Breast epithelium (tissue), 3 donors: Measurements from ENCODE around the gene SEC14L5.

Source experiments
- CTCF ChIP-seq, 3 donors: fragments of 450-650 bp; IDR thresholded peaks; one replicate each; pipeline ENCODE4 v1.5.1; 2016 to 2017; ENCODE audit warnings: antibody characterized with exemption in 3 of 3, mild to moderate bottlenecking in 3 of 3, moderate library complexity in 3 of 3
- POLR2A ChIP-seq: fragments of 450-650 bp; IDR thresholded peaks from one replicate; pipeline ENCODE4 v1.6.1; 2016; ENCODE audit warnings: antibody characterized with exemption, mild to moderate bottlenecking, moderate library complexity
- POLR2AphosphoS5 ChIP-seq, 3 donors: sonication (generic); formaldehyde crosslinking; IDR thresholded peaks; one replicate each; pipeline ENCODE4 v1.6.1; 2017; ENCODE audit warnings: antibody characterized with exemption in 3 of 3

DNA sequence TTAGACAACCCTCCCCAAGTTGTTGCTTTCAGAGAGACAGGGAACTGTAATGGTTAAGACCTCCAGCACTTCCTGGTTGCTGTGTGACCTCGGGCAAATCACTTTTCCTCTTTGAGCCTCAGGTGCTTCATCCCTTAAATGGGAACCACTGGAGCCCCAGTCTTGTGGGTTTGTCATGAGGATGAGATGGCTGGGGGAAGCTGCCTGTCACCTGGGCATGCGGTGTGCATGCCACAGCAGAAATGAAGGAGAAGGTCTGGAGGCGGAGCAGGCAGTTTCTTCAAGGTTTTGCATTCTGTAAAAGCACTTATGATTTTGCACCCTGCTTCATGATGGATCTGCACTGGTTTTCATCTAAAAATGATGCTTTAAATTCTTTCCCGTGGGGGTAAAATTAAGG lies 53.5 kb downstream of the SEC14L5 start:
- TF ChIP-seq POLR2A (no peak), CTCF (IDR thresholded peaks at IDR 0.05) (no peak), POLR2AphosphoS5 (IDR thresholded peaks at IDR 0.05) (no peak)
